ENCODE results near the gene VPS33A. TPM values are rescaled to one million over a fixed set of nuclear protein-coding genes. Genes with fewer than 3 reads are reported as not detected.
A peak's percentile ranks its signal among the peaks of the same experiment; 100 is the strongest.

Gene VPS33A
- total and polyA plus RNA-seq, 2 of the 13 experiments (the other 11 are each of a cell fraction or from before 2014, with no cell fraction given): 11.0 to 43.6 TPM

DNA sequence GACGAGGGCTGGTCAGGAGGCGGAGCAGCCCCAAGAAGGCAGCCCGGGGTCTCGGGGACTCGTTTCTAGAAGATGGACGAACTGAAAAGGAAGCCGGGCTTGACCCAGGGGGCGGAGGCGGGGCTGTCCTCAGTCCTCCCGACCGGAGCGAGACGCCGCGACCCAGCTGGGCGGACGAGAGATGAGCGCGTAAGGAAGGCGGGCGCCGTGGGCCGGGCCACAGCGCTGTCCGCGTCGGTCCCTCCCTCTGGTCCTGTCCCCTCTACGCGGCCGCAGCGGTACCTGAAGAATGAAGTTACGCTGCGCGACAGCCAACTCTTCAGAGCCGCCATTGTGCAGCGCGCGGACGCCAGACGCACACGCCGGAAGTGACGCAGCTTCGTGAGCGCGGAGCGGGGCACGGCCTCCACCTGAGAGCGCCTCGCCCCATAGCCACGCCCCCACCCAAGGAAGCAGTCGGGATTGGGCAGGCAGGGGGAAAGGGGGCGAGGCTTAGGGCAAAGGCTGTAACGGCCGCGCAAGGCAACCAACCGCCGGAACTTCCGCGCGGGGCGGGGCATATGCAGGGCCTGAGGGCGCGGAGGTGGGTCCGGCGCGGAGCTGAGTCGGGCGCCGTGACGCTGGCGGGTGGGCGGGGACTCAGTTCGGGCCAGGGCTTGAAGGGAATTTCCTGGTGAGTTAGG is 40.5 kb downstream of the VPS33A start, which contains the start of gene DIABLO (continued):
- no peak for TF ChIP-seq ZNF101 (CRISPR knock-in tag; IDR thresholded peaks at IDR 0.05; ENCODE audit: borderline replicate concordance, low read depth)
- no peak for TF ChIP-seq IKZF1 (IDR thresholded peaks at IDR 0.05)
- TF ChIP-seq, protein P1, sequence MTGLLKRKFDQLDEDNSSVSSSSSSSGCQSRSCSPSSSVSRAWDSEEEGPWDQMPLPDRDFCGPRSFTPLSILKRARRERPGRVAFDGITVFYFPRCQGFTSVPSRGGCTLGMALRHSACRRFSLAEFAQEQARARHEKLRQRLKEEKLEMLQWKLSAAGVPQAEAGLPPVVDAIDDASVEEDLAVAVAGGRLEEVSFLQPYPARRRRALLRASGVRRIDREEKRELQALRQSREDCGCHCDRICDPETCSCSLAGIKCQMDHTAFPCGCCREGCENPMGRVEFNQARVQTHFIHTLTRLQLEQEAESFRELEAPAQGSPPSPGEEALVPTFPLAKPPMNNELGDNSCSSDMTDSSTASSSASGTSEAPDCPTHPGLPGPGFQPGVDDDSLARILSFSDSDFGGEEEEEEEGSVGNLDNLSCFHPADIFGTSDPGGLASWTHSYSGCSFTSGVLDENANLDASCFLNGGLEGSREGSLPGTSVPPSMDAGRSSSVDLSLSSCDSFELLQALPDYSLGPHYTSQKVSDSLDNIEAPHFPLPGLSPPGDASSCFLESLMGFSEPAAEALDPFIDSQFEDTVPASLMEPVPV (CRISPR knock-in tag; IDR thresholded peaks at IDR 0.05): peak; percentile 71; the same call in 1 of the 2 replicates
- peak; percentile 64; the same call in 1 of the 2 replicates for TF ChIP-seq SRY (CRISPR knock-in tag; IDR thresholded peaks at IDR 0.05)
- 0 out of 2 replicates have a peak, but pooled peaks have one; percentile 40 for TF ChIP-seq HOXD1 (CRISPR knock-in tag; IDR thresholded peaks at IDR 0.05)
- no peak for TF ChIP-seq TCF7 (IDR thresholded peaks at IDR 0.05; ENCODE audit: low read depth)
- TF ChIP-seq, protein P2, sequence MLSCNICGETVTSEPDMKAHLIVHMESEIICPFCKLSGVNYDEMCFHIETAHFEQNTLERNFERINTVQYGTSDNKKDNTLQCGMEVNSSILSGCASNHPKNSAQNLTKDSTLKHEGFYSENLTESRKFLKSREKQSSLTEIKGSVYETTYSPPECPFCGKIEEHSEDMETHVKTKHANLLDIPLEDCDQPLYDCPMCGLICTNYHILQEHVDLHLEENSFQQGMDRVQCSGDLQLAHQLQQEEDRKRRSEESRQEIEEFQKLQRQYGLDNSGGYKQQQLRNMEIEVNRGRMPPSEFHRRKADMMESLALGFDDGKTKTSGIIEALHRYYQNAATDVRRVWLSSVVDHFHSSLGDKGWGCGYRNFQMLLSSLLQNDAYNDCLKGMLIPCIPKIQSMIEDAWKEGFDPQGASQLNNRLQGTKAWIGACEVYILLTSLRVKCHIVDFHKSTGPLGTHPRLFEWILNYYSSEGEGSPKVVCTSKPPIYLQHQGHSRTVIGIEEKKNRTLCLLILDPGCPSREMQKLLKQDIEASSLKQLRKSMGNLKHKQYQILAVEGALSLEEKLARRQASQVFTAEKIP (CRISPR knock-in tag; IDR thresholded peaks at IDR 0.05; ENCODE audit: borderline replicate concordance): no peak
- TF ChIP-seq ZNF17 (CRISPR knock-in tag; IDR thresholded peaks at IDR 0.05): no peak
- TF ChIP-seq ZBTB20 (CRISPR knock-in tag; IDR thresholded peaks at IDR 0.05; ENCODE audit: borderline replicate concordance, low read depth): no peak; the same call in 1 of the 2 replicates
- TF ChIP-seq PPARG (CRISPR knock-in tag; conservative IDR thresholded peaks at IDR 0.05): 0 out of 2 replicates have a peak, but pooled peaks have one; percentile 63
- peak; percentile 62; the same call in 1 of the 2 replicates for TF ChIP-seq ZNF333 (CRISPR knock-in tag; IDR thresholded peaks at IDR 0.05; ENCODE audit: borderline replicate concordance)
- TF ChIP-seq AGO2 (optimal IDR thresholded peaks at IDR 0.05; ENCODE audit: low read depth, low read length): peak; percentile 75
- TF ChIP-seq NR2C2 (CRISPR knock-in tag; IDR thresholded peaks at IDR 0.05; ENCODE audit: borderline replicate concordance): peak; percentile 88
- peak; percentile 54 for TF ChIP-seq MED1 (CRISPR knock-in tag; IDR thresholded peaks at IDR 0.05)
- TF ChIP-seq, protein P3, sequence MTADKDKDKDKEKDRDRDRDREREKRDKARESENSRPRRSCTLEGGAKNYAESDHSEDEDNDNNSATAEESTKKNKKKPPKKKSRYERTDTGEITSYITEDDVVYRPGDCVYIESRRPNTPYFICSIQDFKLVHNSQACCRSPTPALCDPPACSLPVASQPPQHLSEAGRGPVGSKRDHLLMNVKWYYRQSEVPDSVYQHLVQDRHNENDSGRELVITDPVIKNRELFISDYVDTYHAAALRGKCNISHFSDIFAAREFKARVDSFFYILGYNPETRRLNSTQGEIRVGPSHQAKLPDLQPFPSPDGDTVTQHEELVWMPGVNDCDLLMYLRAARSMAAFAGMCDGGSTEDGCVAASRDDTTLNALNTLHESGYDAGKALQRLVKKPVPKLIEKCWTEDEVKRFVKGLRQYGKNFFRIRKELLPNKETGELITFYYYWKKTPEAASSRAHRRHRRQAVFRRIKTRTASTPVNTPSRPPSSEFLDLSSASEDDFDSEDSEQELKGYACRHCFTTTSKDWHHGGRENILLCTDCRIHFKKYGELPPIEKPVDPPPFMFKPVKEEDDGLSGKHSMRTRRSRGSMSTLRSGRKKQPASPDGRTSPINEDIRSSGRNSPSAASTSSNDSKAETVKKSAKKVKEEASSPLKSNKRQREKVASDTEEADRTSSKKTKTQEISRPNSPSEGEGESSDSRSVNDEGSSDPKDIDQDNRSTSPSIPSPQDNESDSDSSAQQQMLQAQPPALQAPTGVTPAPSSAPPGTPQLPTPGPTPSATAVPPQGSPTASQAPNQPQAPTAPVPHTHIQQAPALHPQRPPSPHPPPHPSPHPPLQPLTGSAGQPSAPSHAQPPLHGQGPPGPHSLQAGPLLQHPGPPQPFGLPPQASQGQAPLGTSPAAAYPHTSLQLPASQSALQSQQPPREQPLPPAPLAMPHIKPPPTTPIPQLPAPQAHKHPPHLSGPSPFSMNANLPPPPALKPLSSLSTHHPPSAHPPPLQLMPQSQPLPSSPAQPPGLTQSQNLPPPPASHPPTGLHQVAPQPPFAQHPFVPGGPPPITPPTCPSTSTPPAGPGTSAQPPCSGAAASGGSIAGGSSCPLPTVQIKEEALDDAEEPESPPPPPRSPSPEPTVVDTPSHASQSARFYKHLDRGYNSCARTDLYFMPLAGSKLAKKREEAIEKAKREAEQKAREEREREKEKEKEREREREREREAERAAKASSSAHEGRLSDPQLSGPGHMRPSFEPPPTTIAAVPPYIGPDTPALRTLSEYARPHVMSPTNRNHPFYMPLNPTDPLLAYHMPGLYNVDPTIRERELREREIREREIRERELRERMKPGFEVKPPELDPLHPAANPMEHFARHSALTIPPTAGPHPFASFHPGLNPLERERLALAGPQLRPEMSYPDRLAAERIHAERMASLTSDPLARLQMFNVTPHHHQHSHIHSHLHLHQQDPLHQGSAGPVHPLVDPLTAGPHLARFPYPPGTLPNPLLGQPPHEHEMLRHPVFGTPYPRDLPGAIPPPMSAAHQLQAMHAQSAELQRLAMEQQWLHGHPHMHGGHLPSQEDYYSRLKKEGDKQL (CRISPR knock-in tag; IDR thresholded peaks at IDR 0.05; ENCODE audit: low read depth): no peak
- TF ChIP-seq MAFF (IDR thresholded peaks at IDR 0.05; ENCODE audit: low read depth, low read length): no peak
- TF ChIP-seq, protein P4, sequence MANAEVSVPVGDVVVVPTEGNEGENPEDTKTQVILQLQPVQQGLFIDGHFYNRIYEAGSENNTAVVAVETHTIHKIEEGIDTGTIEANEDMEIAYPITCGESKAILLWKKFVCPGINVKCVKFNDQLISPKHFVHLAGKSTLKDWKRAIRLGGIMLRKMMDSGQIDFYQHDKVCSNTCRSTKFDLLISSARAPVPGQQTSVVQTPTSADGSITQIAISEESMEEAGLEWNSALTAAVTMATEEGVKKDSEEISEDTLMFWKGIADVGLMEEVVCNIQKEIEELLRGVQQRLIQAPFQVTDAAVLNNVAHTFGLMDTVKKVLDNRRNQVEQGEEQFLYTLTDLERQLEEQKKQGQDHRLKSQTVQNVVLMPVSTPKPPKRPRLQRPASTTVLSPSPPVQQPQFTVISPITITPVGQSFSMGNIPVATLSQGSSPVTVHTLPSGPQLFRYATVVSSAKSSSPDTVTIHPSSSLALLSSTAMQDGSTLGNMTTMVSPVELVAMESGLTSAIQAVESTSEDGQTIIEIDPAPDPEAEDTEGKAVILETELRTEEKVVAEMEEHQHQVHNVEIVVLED (CRISPR knock-in tag; IDR thresholded peaks at IDR 0.05; ENCODE audit: borderline replicate concordance): peak; percentile 100
- peak; percentile 41 for TF ChIP-seq ZIK1 (CRISPR knock-in tag; IDR thresholded peaks at IDR 0.05; ENCODE audit: borderline replicate concordance, low read depth)

All from HepG2 (cell line).